ENCODE results near the gene LAMA2. TPM values are rescaled to one million over a fixed set of nuclear protein-coding genes. Genes with fewer than 3 reads are reported as not detected.

LAMA2 gene
- polyA plus RNA-seq, 1 donor from 2014 or later = 2.5 TPM

DNA sequence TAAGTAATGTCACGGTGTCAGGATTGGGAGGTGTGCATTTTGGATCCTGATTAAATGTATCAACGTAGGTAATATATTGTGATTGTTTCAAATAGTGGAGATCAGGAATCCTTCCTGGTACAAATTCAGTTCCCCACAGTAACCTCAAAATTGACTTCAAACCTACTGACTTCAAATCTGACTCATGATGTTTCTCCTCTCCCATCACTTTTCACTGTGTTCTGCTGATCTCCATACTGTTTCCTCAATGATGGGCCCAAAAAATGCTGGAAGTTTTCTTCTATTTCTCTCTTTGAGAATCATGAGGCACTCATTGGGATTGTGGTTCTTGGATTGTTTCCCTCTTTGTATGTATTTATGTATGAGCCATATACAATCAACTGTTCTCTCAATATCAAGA is 35.9 kb downstream of the LAMA2 start:
- no peaks in the 10 kb centered on the region for H3K36me3 ChIP-seq (ENCODE audit: insufficient read depth, low read length)
- H3K27me3 ChIP-seq (ENCODE audit: insufficient read depth, low read depth, low read length) = no peaks in the 10 kb centered on the region
- H3K4me3 ChIP-seq (ENCODE audit: low read length) = no peak overlapping the region
- H3K79me2 ChIP-seq (replicated peaks; ENCODE audit: insufficient read depth, low read length) = no peaks in the 10 kb centered on the region
- H3K9me3 ChIP-seq (ENCODE audit: low read length) = no peaks in the 10 kb centered on the region
- TF ChIP-seq EZH2 (IDR thresholded peaks at IDR 0.05; ENCODE audit: borderline replicate concordance, insufficient read depth, low read length, poor library complexity, severe bottlenecking) (no peak), SMC3 (conservative IDR thresholded peaks at IDR 0.05; ENCODE audit: poor library complexity) (no peak), POLR2AphosphoS5 (IDR thresholded peaks at IDR 0.05) (no peak), RAD21 (conservative IDR thresholded peaks at IDR 0.05) (no peak), TAF1 (IDR thresholded peaks at IDR 0.05; ENCODE audit: low read depth) (no peak), MXI1 (conservative IDR thresholded peaks at IDR 0.05; ENCODE audit: poor library complexity, severe bottlenecking) (no peak), EP300 (conservative IDR thresholded peaks at IDR 0.05; ENCODE audit: poor library complexity, severe bottlenecking) (no peak)
- TF ChIP-seq, protein P1, sequence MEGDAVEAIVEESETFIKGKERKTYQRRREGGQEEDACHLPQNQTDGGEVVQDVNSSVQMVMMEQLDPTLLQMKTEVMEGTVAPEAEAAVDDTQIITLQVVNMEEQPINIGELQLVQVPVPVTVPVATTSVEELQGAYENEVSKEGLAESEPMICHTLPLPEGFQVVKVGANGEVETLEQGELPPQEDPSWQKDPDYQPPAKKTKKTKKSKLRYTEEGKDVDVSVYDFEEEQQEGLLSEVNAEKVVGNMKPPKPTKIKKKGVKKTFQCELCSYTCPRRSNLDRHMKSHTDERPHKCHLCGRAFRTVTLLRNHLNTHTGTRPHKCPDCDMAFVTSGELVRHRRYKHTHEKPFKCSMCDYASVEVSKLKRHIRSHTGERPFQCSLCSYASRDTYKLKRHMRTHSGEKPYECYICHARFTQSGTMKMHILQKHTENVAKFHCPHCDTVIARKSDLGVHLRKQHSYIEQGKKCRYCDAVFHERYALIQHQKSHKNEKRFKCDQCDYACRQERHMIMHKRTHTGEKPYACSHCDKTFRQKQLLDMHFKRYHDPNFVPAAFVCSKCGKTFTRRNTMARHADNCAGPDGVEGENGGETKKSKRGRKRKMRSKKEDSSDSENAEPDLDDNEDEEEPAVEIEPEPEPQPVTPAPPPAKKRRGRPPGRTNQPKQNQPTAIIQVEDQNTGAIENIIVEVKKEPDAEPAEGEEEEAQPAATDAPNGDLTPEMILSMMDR (IDR thresholded peaks at IDR 0.05; ENCODE audit: poor library complexity, severe bottlenecking) = no peak
- TF ChIP-seq, protein P2, sequence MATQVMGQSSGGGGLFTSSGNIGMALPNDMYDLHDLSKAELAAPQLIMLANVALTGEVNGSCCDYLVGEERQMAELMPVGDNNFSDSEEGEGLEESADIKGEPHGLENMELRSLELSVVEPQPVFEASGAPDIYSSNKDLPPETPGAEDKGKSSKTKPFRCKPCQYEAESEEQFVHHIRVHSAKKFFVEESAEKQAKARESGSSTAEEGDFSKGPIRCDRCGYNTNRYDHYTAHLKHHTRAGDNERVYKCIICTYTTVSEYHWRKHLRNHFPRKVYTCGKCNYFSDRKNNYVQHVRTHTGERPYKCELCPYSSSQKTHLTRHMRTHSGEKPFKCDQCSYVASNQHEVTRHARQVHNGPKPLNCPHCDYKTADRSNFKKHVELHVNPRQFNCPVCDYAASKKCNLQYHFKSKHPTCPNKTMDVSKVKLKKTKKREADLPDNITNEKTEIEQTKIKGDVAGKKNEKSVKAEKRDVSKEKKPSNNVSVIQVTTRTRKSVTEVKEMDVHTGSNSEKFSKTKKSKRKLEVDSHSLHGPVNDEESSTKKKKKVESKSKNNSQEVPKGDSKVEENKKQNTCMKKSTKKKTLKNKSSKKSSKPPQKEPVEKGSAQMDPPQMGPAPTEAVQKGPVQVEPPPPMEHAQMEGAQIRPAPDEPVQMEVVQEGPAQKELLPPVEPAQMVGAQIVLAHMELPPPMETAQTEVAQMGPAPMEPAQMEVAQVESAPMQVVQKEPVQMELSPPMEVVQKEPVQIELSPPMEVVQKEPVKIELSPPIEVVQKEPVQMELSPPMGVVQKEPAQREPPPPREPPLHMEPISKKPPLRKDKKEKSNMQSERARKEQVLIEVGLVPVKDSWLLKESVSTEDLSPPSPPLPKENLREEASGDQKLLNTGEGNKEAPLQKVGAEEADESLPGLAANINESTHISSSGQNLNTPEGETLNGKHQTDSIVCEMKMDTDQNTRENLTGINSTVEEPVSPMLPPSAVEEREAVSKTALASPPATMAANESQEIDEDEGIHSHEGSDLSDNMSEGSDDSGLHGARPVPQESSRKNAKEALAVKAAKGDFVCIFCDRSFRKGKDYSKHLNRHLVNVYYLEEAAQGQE (IDR thresholded peaks at IDR 0.05; ENCODE audit: borderline replicate concordance) = no peak
- H3K4me2 ChIP-seq (ENCODE audit: low read length) = no peak overlapping the region
- H4K20me1 ChIP-seq (ENCODE audit: insufficient read depth) = no peaks in the 10 kb centered on the region
- no peak overlapping the region for H3K9ac ChIP-seq (ENCODE audit: low read length)
- no peaks in the 10 kb centered on the region for H3F3A ChIP-seq (ENCODE audit: insufficient read depth, low read length, poor library complexity, severe bottlenecking)
- H3K27ac ChIP-seq (ENCODE audit: low read length) = no peak overlapping the region
- H2AFZ ChIP-seq (ENCODE audit: low read depth, low read length) = no peak overlapping the region
- no peaks in the 10 kb centered on the region for H3K9me2 ChIP-seq (ENCODE audit: insufficient read depth, low read length)

DNA sequence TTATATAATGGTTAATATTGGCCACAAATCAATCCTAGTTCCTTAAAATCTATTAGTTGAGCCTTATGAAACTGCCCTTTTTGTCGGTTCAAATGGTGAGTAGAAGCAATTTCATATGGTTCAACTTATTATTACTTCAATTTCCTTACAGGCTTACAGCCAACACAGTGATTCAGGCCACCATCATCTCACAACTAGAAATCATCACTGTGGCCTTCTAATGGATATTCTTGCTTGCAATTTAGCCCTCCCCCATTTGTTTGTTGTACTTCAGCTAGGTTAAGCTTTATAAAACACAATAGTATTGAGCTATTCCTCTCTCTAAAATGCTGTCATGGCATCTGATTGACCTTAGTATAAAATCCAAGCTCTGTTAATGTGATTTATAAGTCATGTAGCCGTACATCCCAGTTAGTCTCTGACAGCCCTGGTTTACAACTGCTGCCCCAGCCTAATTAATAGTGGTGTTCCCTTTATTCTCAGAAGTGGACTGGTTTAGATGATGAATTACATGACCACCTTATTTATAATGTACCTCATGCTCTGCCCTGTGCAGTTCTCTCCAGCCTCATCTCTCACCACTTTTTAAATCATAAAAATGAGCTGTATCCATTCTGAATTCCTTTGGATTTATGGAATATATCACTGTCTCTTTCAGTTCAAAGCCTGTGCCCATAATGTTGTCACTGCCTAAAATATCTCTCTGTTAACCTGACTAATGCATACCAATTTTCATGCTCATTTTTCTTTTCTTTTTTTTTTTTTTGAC is 36.7 kb downstream of the LAMA2 start:
- no peaks in the 10 kb centered on the region for H3K9me2 ChIP-seq (ENCODE audit: insufficient read depth, low read length)
- H3K4me3 ChIP-seq (ENCODE audit: low read length) = no peak overlapping the region
- H3K27ac ChIP-seq (ENCODE audit: low read length) = no peak overlapping the region
- no peak for TF ChIP-seq EP300 (conservative IDR thresholded peaks at IDR 0.05; ENCODE audit: poor library complexity, severe bottlenecking)
- no peak overlapping the region for H3K4me2 ChIP-seq (ENCODE audit: low read length)
- H3K36me3 ChIP-seq (ENCODE audit: insufficient read depth, low read length) = no peaks in the 10 kb centered on the region
- no peaks in the 10 kb centered on the region for H3K79me2 ChIP-seq (replicated peaks; ENCODE audit: insufficient read depth, low read length)
- no peaks in the 10 kb centered on the region for H4K20me1 ChIP-seq (ENCODE audit: insufficient read depth)
- H3K27me3 ChIP-seq (ENCODE audit: insufficient read depth, low read depth, low read length) = no peaks in the 10 kb centered on the region
- H3F3A ChIP-seq (ENCODE audit: insufficient read depth, low read length, poor library complexity, severe bottlenecking) = no peaks in the 10 kb centered on the region
- no peak overlapping the region for H3K9ac ChIP-seq (ENCODE audit: low read length)
- H3K9me3 ChIP-seq (ENCODE audit: low read length) = no peaks in the 10 kb centered on the region
- no peak overlapping the region for H2AFZ ChIP-seq (ENCODE audit: low read depth, low read length)
